Ishikawa (cell line): ENCODE results near the gene ADGRG7.

Experiments used
- CEBPB ChIP-seq: IDR thresholded peaks from 2 replicates; pipeline ENCODE4 v1.6.1; 2012
- CREB1 ChIP-seq: IDR thresholded peaks from 2 replicates; pipeline ENCODE4 v1.6.1; 2012; ENCODE audit warnings: low read depth
- EGR1 ChIP-seq: IDR thresholded peaks from 2 replicates; pipeline ENCODE4 v1.6.1; 2012
- EP300 ChIP-seq: IDR thresholded peaks from 2 replicates; pipeline ENCODE4 v1.6.1; 2012; ENCODE audit warnings: borderline replicate concordance
- FOXM1 ChIP-seq: IDR thresholded peaks from 2 replicates; pipeline ENCODE4 v1.6.1; 2012; ENCODE audit warnings: low read depth, borderline replicate concordance
- MAX ChIP-seq: IDR thresholded peaks from 2 replicates; pipeline ENCODE4 v1.6.1; 2012
- NFIC ChIP-seq: IDR thresholded peaks from 2 replicates; pipeline ENCODE4 v1.6.1; 2012
- RAD21 ChIP-seq: IDR thresholded peaks from 2 replicates; pipeline ENCODE4 v1.6.1; 2012; ENCODE audit warnings: low read depth
- REST ChIP-seq: IDR thresholded peaks from 2 replicates; pipeline ENCODE4 v1.6.1; 2012; ENCODE audit warnings: low read depth, mild to moderate bottlenecking
- TAF1 ChIP-seq: IDR thresholded peaks from 2 replicates; pipeline ENCODE4 v1.6.1; 2012; ENCODE audit warnings: low read depth, mild to moderate bottlenecking
- TCF12 ChIP-seq: IDR thresholded peaks from 2 replicates; pipeline ENCODE4 v1.6.1; 2012; ENCODE audit warnings: low read depth
- TEAD4 ChIP-seq: IDR thresholded peaks from 2 replicates; pipeline ENCODE4 v1.6.1; 2012
- USF1 ChIP-seq: IDR thresholded peaks from 2 replicates; pipeline ENCODE4 v1.6.1; 2012
- YY1 ChIP-seq: IDR thresholded peaks from 2 replicates; pipeline ENCODE4 v1.6.1; 2012; ENCODE audit warnings: low read depth
- ZBTB7A ChIP-seq: IDR thresholded peaks from 2 replicates; pipeline ENCODE4 v1.6.1; 2012; ENCODE audit warnings: low read depth

Gene ADGRG7

GRCh38 chr3:100697723-100698285, 88.4 kb downstream of the ADGRG7 start:
- TF ChIP-seq CEBPB = no peak
- TF ChIP-seq EGR1 = no peak
- no peak for TF ChIP-seq TCF12
- TF ChIP-seq CREB1 = no peak
- no peak for TF ChIP-seq REST
- no peak for TF ChIP-seq NFIC
- TF ChIP-seq RAD21 = no peak
- no peak for TF ChIP-seq FOXM1
- no peak for TF ChIP-seq MAX
- no peak for TF ChIP-seq TAF1
- no peak for TF ChIP-seq USF1
- TF ChIP-seq EP300 = no peak
- no peak for TF ChIP-seq YY1
- TF ChIP-seq ZBTB7A = no peak
- no peak for TF ChIP-seq TEAD4

GRCh38 chr3:100698736-100699135, 89.3 kb downstream of the ADGRG7 start:
- TF ChIP-seq NFIC (no peak), USF1 (no peak), TEAD4 (no peak), TAF1 (no peak), RAD21 (no peak), FOXM1 (no peak), REST (no peak), ZBTB7A (no peak), TCF12 (no peak), YY1 (no peak), EP300 (no peak), CREB1 (no peak), MAX (no peak), EGR1 (no peak), CEBPB (no peak)

- TF ChIP-seq USF1 = no peak
- TF ChIP-seq CEBPB = no peak
- TF ChIP-seq CREB1 = no peak
- no peak for TF ChIP-seq EP300
- TF ChIP-seq TEAD4 = no peak
- TF ChIP-seq YY1 = no peak
- TF ChIP-seq REST = no peak
- TF ChIP-seq NFIC = no peak
- TF ChIP-seq FOXM1 = no peak
- no peak for TF ChIP-seq MAX
These were observed 91.3 kb downstream of the ADGRG7 start for GRCh38 chr3:100700708-100701107.
